Ishikawa (cell line): ENCODE data around the gene ETNK1.

Source experiments
- CEBPB ChIP-seq: IDR thresholded peaks from 2 replicates; pipeline ENCODE4 v1.6.1; 2012
- CREB1 ChIP-seq: IDR thresholded peaks from 2 replicates; pipeline ENCODE4 v1.6.1; 2012; ENCODE audit warnings: low read depth
- EGR1 ChIP-seq: IDR thresholded peaks from 2 replicates; pipeline ENCODE4 v1.6.1; 2012
- EP300 ChIP-seq: IDR thresholded peaks from 2 replicates; pipeline ENCODE4 v1.6.1; 2012; ENCODE audit warnings: borderline replicate concordance
- FOXM1 ChIP-seq: IDR thresholded peaks from 2 replicates; pipeline ENCODE4 v1.6.1; 2012; ENCODE audit warnings: low read depth, borderline replicate concordance
- RAD21 ChIP-seq: IDR thresholded peaks from 2 replicates; pipeline ENCODE4 v1.6.1; 2012; ENCODE audit warnings: low read depth
- TAF1 ChIP-seq: IDR thresholded peaks from 2 replicates; pipeline ENCODE4 v1.6.1; 2012; ENCODE audit warnings: low read depth, mild to moderate bottlenecking
- TCF12 ChIP-seq: IDR thresholded peaks from 2 replicates; pipeline ENCODE4 v1.6.1; 2012; ENCODE audit warnings: low read depth
- TEAD4 ChIP-seq: IDR thresholded peaks from 2 replicates; pipeline ENCODE4 v1.6.1; 2012
- USF1 ChIP-seq: IDR thresholded peaks from 2 replicates; pipeline ENCODE4 v1.6.1; 2012
- YY1 ChIP-seq: IDR thresholded peaks from 2 replicates; pipeline ENCODE4 v1.6.1; 2012; ENCODE audit warnings: low read depth
- ZBTB7A ChIP-seq: IDR thresholded peaks from 2 replicates; pipeline ENCODE4 v1.6.1; 2012; ENCODE audit warnings: low read depth
- TF ChIP-seq, protein P1 (sequence below): IDR thresholded peaks from 2 replicates; pipeline ENCODE4 v1.6.1; 2012; ENCODE audit warnings: low read depth, mild to moderate bottlenecking
- TF ChIP-seq, protein P2 (sequence below): IDR thresholded peaks from 2 replicates; pipeline ENCODE4 v1.6.1; 2012

GRCh38 chr12:22686193-22686592 is 61.2 kb downstream of the ETNK1 start:
- TF ChIP-seq EP300, result no peak
- no peak for TF ChIP-seq YY1
- TF ChIP-seq EGR1, result no peak
- TF ChIP-seq, protein P1, sequence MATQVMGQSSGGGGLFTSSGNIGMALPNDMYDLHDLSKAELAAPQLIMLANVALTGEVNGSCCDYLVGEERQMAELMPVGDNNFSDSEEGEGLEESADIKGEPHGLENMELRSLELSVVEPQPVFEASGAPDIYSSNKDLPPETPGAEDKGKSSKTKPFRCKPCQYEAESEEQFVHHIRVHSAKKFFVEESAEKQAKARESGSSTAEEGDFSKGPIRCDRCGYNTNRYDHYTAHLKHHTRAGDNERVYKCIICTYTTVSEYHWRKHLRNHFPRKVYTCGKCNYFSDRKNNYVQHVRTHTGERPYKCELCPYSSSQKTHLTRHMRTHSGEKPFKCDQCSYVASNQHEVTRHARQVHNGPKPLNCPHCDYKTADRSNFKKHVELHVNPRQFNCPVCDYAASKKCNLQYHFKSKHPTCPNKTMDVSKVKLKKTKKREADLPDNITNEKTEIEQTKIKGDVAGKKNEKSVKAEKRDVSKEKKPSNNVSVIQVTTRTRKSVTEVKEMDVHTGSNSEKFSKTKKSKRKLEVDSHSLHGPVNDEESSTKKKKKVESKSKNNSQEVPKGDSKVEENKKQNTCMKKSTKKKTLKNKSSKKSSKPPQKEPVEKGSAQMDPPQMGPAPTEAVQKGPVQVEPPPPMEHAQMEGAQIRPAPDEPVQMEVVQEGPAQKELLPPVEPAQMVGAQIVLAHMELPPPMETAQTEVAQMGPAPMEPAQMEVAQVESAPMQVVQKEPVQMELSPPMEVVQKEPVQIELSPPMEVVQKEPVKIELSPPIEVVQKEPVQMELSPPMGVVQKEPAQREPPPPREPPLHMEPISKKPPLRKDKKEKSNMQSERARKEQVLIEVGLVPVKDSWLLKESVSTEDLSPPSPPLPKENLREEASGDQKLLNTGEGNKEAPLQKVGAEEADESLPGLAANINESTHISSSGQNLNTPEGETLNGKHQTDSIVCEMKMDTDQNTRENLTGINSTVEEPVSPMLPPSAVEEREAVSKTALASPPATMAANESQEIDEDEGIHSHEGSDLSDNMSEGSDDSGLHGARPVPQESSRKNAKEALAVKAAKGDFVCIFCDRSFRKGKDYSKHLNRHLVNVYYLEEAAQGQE, result no peak
- TF ChIP-seq, protein P2, sequence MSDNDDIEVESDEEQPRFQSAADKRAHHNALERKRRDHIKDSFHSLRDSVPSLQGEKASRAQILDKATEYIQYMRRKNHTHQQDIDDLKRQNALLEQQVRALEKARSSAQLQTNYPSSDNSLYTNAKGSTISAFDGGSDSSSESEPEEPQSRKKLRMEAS, result no peak
- TF ChIP-seq ZBTB7A, result no peak
- no peak for TF ChIP-seq RAD21
- no peak for TF ChIP-seq CEBPB
- TF ChIP-seq FOXM1, result no peak
- no peak for TF ChIP-seq TAF1
- no peak for TF ChIP-seq TEAD4
- no peak for TF ChIP-seq CREB1
- no peak for TF ChIP-seq USF1
- TF ChIP-seq TCF12, result no peak
